ENCODE measurements around the gene CTR9.

CTR9 gene

GRCh38 chr11:10823152-10823579 lies 72.1 kb downstream of the CTR9 start:
- peaks cover 11% of the 10 kb centered on the region for H3K4me1 ChIP-seq (ENCODE audit: low read length)
- no peaks in the 10 kb centered on the region for H4K20me1 ChIP-seq (ENCODE audit: insufficient read depth, low read length)
- no peaks in the 10 kb centered on the region for H3K27me3 ChIP-seq (ENCODE audit: low read depth, low read length)
- H3K36me3 ChIP-seq (replicated peaks; ENCODE audit: low read depth, low read length) = no peaks in the 10 kb centered on the region
- no peak overlapping the region for H3K27ac ChIP-seq (ENCODE audit: low read length)
- no peak overlapping the region for H3K4me3 ChIP-seq (ENCODE audit: low read length)
- no peak overlapping the region for H2AFZ ChIP-seq (ENCODE audit: low read depth, low read length)
- TF ChIP-seq EZH2phosphoT487 (IDR thresholded peaks at IDR 0.05; ENCODE audit: low read depth) (no peak), CTCF (IDR thresholded peaks at IDR 0.05; ENCODE audit: low read depth, low read length) (no peak)
- no peaks in the 10 kb centered on the region for H3K79me2 ChIP-seq (ENCODE audit: low read length)
- H3K9me3 ChIP-seq (ENCODE audit: insufficient read depth, low read length) = no peaks in the 10 kb centered on the region
- H3K4me2 ChIP-seq (ENCODE audit: low read length) = no peak overlapping the region
- H3K9ac ChIP-seq (ENCODE audit: low read length) = no peak overlapping the region

- Histone ChIP-seq H3K9ac (ENCODE audit: low read length) (peak overlapping the region; percentile 21; the same call in 1 of the 2 replicates), H2AFZ (ENCODE audit: low read depth, low read length) (peak overlapping the region; percentile 48), H3K4me1 (ENCODE audit: low read length) (peaks cover 11% of the 10 kb centered on the region), H3K36me3 (replicated peaks; ENCODE audit: low read depth, low read length) (no peaks in the 10 kb centered on the region), H4K20me1 (ENCODE audit: insufficient read depth, low read length) (no peaks in the 10 kb centered on the region), H3K9me3 (ENCODE audit: insufficient read depth, low read length) (no peaks in the 10 kb centered on the region), H3K4me2 (ENCODE audit: low read length) (peak overlapping the region; percentile 67), H3K27ac (ENCODE audit: low read length) (peak overlapping the region; percentile 22), H3K4me3 (ENCODE audit: low read length) (peak overlapping the region; percentile 33), H3K27me3 (ENCODE audit: low read depth, low read length) (no peaks in the 10 kb centered on the region), H3K79me2 (ENCODE audit: low read length) (no peaks in the 10 kb centered on the region)
- TF ChIP-seq CTCF (IDR thresholded peaks at IDR 0.05; ENCODE audit: low read depth, low read length) = no peak
These were observed 73.8 kb downstream of the CTR9 start for GRCh38 chr11:10824888-10825287.

- Histone ChIP-seq H3K27me3 (ENCODE audit: low read depth, low read length) (no peaks in the 10 kb centered on the region), H3K79me2 (ENCODE audit: low read length) (no peaks in the 10 kb centered on the region), H3K4me2 (ENCODE audit: low read length) (no peak overlapping the region), H2AFZ (ENCODE audit: low read depth, low read length) (no peak overlapping the region), H3K4me1 (ENCODE audit: low read length) (peaks cover 11% of the 10 kb centered on the region), H3K9me3 (ENCODE audit: insufficient read depth, low read length) (no peaks in the 10 kb centered on the region), H3K36me3 (replicated peaks; ENCODE audit: low read depth, low read length) (no peaks in the 10 kb centered on the region), H3K27ac (ENCODE audit: low read length) (no peak overlapping the region), H3K9ac (ENCODE audit: low read length) (no peak overlapping the region), H3K4me3 (ENCODE audit: low read length) (no peak overlapping the region), H4K20me1 (ENCODE audit: insufficient read depth, low read length) (no peaks in the 10 kb centered on the region)
- TF ChIP-seq EZH2phosphoT487 (IDR thresholded peaks at IDR 0.05; ENCODE audit: low read depth) (no peak), CTCF (IDR thresholded peaks at IDR 0.05; ENCODE audit: low read depth, low read length) (no peak)
These were observed 77.4 kb downstream of the CTR9 start for GRCh38 chr11:10828402-10828801.

- Histone ChIP-seq H3K9me3 (ENCODE audit: insufficient read depth, low read length) (no peaks in the 10 kb centered on the region), H3K27me3 (ENCODE audit: low read depth, low read length) (no peaks in the 10 kb centered on the region), H4K20me1 (ENCODE audit: insufficient read depth, low read length) (no peaks in the 10 kb centered on the region), H2AFZ (ENCODE audit: low read depth, low read length) (no peak overlapping the region), H3K27ac (ENCODE audit: low read length) (no peak overlapping the region), H3K79me2 (ENCODE audit: low read length) (no peaks in the 10 kb centered on the region), H3K4me2 (ENCODE audit: low read length) (no peak overlapping the region), H3K36me3 (replicated peaks; ENCODE audit: low read depth, low read length) (no peaks in the 10 kb centered on the region), H3K9ac (ENCODE audit: low read length) (no peak overlapping the region), H3K4me3 (ENCODE audit: low read length) (no peak overlapping the region), H3K4me1 (ENCODE audit: low read length) (peaks cover 11% of the 10 kb centered on the region)
- no peak for TF ChIP-seq CTCF (IDR thresholded peaks at IDR 0.05; ENCODE audit: low read depth, low read length)
- TF ChIP-seq EZH2phosphoT487 (IDR thresholded peaks at IDR 0.05; ENCODE audit: low read depth) = no peak
These were observed 78.1 kb downstream of the CTR9 start for GRCh38 chr11:10829139-10829538.

Measured in OCI-LY3 (cell line).